Epidermal melanocyte (primary cell): ENCODE data around the gene MYLK4.

Experiments
- DNase-seq: peaks from one replicate; pipeline ENCODE4 v3.0.0; 2011; ENCODE audit warnings: low spot score; ENCODE audit not compliant: insufficient read length

The MYLK4 gene

DNA sequence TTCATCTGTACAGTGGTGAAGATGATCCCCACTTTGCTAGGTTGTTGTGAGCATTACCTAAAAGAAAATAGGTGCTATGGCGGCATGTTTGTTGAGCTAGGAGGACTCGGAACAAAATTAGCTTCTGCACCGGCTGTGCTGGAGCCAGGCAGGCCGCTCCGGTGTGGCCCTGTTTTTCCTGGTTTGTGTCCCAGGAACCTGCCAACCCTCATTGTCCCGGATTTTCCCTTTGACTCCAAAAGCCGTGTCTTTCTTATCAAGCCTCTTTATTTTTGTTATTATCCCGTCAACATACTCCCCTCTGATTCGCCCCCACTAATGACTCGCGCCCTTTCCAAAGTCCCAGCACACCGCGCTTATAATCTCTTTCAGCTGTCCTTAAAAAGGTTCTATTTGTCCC lies 117.0 kb downstream of the MYLK4 start:
- no peak for DNase-seq

DNA sequence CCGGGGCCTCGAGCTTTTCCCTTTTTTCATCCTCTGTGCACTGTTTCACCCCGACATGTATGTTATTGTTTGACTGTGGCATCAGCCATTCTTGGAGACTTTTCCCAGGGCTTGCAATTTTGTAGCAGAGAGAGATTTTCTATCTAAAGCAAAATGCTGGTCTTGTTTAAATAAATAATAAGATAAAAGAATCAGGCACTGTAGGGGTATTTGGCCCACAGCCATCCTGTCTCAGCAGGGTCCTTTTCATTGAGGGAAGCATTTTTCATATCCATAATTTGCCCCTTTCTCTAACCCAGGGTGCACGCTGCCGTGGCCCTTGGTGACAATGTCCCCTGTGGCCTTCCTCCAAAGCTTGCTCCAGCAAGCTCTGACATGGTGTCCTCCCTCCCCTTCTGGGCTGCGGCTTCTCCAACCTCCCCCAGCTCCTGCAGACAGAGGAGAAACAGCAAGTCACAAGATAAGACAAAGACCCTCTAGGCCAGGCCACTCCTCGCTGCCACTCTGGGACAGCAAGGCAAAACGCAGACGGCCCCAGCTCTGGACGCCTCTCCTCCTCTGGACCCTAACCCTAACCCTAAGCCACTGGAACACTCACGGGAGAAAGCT lies 117.6 kb downstream of the MYLK4 start:
- no peak for DNase-seq

DNA sequence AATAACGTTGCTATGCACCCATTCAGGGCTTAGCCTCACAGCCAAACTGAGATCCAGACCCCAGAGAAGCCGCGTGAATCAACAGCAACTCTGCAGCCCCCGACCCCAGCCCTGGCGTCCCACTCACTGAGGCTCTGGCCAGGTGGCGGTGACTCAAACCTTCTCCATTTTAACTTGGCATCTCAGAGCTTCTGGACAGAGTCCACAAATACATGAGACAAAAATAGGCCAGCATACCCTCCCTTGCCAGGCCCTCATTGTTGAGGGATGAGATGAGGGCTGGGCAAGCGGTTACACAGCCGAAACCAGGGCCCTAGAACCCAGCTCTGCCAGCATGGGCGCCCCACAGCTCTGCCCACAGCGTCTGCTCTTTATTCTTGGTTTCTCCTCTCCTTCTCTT lies 118.4 kb downstream of the MYLK4 start:
- DNase-seq, result no peak

DNA sequence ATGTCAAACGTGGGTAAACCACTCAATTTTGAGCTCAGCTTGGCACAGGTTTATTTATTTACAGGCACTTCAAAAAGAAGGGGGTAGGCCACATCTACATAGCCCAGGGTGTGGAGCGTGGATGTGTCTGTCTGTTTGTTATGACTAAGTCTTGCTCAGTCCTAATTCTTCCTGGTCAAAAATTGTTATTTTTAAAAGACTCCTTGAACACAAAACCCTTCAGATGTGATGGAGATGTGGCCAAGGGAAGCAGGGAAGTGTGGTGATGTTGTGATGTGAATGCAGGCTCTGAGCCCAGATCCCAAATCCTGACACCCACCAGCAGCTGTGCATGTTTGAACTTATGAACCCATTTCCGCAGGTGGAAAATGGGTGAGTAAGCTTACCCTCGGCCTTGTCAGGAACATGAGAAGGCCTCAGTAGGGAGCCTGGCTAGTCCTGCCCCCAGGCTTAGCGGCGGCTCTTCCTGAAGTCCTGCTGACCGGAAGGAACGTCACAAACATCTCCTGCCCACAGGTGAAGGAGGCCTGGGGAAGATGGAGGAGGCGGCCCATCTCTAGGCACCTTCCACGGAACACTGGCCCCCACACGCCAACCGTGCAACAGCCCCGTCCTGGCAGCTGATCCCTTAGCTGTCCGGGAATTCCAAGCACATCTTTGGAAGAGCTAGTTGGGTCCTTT lies 119.7 kb downstream of the MYLK4 start:
- no peak for DNase-seq

DNA sequence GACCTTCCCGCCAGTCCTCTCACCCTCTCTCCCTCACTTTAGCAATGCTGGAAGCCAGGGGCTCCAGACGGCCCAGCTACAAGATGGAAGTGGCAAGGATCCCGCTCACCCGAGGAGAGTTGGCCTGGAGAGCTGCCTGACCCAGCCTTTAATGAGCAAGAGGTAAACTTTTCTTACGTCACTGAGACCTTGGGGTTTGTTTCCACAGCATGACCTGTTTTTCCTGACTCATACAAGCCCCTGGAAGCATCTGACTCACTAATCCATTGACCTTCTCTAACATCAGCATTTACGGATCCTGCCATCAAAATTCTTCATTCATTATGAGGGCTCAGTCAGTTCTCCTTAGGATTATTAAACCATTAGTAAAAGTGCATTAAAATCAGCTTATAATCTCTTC lies 120.4 kb downstream of the MYLK4 start:
- DNase-seq, result no peak

DNA sequence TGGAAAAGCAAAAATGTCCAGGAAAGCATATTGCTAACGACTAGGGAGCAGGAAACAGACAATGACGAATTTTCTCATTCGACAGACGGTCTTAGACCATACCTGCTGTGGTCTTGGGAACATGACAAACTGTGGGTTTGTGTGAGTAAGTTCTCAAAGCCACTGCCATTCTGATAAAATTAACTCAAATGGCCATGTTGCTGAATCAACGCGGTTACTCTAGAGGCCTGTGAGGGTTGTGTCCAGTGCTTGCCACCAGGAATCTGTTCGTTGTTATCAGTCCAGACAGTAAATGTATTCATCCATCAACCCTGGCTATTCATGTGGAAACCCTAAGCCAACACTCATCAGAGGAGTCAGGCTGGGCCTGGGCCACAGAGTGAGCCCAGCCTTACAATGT lies 124.3 kb downstream of the MYLK4 start:
- no peak for DNase-seq

DNA sequence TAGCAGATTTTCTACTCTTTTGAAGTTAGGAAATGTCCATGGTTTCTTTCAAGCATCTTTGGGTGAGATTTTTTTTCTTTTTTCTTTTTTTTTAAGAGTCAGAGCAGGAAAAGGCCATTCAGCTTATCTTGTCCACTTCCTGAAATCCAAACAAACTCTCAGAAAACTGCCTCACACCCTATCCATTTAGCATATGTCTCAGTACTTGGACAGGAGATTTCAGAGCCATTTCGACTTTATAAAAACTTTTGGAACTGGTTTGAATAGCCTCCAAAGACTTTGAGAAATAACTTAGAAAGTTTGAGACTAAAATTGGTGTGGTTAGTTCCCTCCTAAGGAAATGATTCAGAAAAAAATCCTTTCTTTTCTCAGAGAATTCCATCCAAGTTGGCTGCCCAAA lies 125.1 kb downstream of the MYLK4 start:
- DNase-seq, result no peak

DNA sequence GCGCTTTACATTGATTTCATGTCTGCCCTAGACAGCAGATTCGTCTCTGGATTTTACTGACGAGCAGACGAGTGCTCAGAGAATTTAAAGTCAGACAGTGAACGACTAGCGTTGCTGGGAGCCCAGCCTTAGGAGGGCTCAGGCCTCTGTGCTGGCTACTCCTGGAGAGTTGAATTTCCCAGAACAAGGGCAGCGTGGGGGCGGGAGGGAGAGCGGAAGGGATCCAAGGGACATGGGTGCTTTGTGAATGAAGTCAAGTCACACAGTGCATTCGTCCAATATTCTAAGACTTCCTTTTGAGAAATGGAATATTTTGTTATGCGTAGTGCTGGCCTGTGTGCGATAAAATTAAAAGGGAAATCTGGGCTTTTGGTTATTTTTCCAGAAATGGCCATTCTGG lies 126.5 kb downstream of the MYLK4 start:
- no peak for DNase-seq

DNA sequence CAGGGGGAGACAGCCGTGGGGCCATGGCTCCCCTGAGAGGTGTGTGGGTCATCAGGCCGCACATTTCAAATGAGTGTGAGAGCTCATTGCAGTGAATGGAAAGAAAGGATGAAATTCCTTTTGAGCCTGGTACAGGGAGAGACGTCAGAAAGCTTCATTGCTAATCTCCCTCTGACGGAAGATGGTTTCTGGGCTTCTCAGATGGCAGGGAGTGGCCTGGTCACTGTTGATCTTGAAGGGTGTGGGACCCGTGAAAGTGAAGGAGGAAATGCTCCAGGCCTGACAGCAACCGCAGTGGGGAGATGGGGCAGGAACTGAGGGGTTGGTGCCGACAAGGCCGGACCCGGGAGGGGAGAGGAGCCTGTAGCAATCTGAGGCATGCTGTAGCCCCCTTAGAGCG lies 127.4 kb downstream of the MYLK4 start:
- no peak for DNase-seq

DNA sequence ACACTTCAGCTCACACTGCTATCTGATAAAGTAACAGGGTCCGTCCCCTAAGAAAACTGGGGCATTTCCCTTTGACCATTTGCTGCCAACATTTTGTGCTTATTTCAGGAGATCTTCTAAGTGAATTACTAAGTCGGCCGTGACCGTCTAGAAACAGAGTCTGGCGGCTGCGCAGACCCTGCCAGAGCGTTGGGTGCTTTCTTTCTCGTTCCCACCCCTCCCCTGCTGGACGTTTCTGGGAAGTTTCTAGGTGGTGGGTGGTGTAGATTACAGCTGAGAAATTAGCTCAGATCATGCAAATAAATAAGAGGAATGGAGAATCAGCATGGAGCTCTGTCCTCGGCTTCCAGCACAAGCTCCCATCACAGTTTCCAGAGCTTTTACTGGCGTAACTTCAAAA lies 128.1 kb downstream of the MYLK4 start:
- DNase-seq, result no peak

DNA sequence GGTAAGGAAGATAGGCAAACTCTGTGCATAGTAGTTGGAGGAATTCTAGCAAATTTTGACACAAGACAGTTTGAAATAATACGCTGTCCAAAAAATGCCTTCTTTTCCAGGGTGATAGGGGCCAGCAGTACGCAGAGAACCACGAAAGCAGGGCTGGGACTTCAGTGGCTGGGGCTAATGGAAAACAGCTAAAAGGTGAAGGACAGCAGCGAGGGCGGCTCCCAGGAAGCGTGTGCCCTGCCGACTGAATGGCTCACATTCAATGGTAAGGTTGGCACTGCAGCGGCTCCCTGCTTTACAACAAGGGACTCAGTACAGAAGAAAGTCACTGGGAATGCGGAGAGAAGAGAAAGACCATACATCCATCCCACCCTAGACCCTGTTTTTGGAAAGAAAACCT lies 131.1 kb downstream of the MYLK4 start:
- no peak for DNase-seq

DNA sequence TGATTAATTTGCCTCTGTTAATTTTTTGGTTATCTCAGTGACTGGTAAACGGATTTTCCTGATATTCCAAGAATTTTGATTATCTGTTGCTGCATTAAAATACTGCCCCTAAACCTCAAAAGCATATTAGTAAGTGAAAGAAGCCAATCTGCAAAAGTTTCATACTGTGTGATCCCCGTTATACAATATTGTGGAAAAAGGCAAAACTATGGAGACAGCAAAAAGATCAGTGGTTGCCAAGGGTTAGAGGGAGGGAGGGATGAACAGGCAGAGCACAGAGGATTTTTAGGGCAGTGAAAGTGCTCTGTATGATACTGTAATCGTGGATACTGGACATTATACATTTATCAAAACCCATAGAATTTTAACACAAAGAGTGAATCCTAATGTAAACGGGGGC lies 133.0 kb downstream of the MYLK4 start:
- no peak for DNase-seq

DNA sequence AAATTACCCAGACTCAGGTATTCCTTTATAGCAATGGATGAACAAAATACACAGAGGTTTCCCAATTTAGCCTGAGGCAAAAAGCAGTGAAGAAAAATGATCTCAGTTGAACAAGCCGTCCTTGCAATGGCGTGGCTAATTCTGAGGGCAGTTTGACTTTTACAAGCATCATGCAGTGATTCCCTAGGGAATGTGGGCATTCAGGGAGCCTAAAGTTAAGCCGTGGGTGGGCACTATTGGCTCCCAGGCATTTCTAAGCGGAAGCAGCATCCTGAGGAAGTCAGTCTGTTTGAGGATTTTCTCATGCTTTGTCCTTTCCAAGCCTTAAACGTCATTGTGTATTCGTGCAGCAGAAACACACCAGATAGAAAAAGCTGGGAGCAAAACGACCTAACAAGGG lies 133.9 kb downstream of the MYLK4 start:
- DNase-seq, result no peak

DNA sequence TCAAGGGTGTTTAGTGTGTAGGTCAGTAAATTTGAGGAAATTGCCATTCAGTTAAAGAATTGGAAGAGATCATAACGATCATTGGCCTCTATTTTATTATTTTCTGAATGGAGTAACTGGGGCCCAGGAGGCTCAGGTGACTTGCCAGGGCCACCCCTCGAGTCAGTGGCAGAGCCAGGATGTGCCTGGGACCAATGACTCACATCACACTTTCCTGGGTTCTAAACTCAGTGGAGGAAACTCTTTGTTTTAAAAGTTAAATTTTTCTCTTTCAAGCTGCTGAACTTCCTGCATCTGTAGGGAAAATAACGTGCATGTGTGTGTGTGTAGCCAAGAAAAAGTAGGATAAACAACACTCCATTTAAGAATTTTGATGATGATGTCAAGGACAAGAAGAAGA lies 135.5 kb downstream of the MYLK4 start:
- DNase-seq, result no peak

DNA sequence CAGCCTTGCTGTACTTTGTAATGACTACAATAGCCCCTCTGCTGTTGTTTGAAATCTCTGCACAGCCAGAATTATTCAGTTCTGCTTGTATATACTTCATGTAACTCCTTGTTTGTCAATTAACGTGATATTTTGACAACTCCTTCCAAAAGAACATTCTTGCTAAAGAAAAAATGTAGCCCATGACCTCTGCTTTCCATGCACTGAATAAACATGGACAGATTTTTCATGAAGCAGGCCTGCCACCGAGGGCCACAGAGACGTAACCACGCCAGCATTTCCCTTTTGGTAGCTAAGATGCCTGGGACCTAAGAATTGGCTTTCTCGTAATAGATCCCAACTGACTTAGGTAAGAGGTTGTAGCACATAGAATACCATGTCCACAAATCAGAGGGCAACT lies 135.9 kb downstream of the MYLK4 start:
- no peak for DNase-seq

DNA sequence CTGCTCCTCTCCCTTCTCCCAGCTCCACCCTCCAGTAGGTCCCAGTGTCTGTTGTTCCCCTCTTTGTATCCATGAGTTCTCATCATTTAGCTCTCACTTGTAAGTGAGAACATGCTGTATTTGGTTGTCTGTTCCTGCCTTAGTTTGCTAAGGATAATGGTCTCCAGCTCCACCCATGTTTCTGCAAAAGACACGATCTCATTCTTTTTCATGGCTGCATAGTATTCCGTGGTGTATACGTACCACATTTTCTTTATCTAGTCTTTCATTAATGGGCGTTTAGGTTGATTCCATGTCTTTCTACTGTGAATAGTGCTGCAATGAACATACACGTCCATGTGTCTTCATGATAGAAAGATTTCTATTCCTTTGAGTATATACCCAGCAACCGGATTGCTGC lies 136.6 kb downstream of the MYLK4 start:
- no peak for DNase-seq
